ENCODE results near the gene TAF4.

DNA sequence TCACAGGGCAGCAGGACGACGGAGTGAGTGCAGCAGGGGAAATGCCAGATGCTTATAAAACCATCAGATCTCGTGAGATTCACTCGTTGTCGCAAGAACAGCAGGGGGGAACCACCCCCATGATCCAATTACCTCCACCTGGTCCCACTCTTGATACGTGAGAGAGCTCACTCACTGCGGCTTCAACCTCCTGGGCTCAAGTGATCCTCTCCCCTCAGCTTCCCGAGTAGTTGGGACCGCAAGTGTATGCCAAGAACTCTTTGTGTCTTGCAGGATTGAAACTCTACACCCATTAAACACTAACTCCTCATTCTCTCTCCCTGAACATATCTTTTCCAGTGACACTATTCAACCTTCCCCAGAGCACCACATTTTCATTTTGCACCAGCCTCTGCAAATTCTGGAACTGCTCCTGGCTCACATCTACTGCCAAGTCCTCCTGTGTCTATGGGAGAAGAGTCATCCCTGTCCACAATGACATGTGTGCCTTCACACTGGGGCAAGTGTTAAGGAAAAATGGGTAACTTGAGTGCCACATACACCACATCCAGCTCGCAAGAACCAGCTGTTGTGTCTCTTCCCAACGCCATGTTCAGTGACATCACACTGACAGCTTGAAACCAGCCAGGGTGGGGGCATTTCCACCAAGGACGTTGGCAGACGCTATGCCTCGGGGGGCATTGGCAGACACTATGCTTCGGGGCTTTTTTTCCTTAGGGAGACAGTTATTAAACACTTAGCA lies 14.7 kb upstream of the TAF4 start:
- TF ChIP-seq, protein P1, sequence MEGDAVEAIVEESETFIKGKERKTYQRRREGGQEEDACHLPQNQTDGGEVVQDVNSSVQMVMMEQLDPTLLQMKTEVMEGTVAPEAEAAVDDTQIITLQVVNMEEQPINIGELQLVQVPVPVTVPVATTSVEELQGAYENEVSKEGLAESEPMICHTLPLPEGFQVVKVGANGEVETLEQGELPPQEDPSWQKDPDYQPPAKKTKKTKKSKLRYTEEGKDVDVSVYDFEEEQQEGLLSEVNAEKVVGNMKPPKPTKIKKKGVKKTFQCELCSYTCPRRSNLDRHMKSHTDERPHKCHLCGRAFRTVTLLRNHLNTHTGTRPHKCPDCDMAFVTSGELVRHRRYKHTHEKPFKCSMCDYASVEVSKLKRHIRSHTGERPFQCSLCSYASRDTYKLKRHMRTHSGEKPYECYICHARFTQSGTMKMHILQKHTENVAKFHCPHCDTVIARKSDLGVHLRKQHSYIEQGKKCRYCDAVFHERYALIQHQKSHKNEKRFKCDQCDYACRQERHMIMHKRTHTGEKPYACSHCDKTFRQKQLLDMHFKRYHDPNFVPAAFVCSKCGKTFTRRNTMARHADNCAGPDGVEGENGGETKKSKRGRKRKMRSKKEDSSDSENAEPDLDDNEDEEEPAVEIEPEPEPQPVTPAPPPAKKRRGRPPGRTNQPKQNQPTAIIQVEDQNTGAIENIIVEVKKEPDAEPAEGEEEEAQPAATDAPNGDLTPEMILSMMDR (IDR thresholded peaks at IDR 0.05): no peak
- TF ChIP-seq POLR2A (IDR thresholded peaks at IDR 0.05) (no peak), POLR2AphosphoS5 (IDR thresholded peaks at IDR 0.05) (no peak), EP300 (IDR thresholded peaks at IDR 0.05) (no peak)
